GM18907 (cell line): ENCODE results near the gene RRP9.
"Not testable (repeated sequence)": the region's sequence is repeated elsewhere in the genome, so short reads cannot be mapped to it uniquely, and the experiment has no call there.

Experiments used
- ATAC-seq: cut with Tn5 transposase; IDR thresholded peaks from one replicate; pipeline ENCODE4 v1.9.1; 2021; ENCODE audit warnings: mild to moderate bottlenecking, moderate library complexity; ENCODE audit not compliant: unreplicated experiment

RRP9 gene

GRCh38 chr3:51941798-51942602 lies at the start of gene RRP9, which contains the start of gene PARP3:
Gene RRP9 (minus strand): TSS chr3:51941904. CDS start chr3:51941867, 37 bp downstream.
Gene PARP3 (plus strand): TSS chr3:51942363. CDS start chr3:51943356, 993 bp downstream.
- ATAC-seq, result peak; percentile 87

GRCh38 chr3:51990501-51990971 lies 48.8 kb upstream of the RRP9 start:
- not testable (repeated sequence) for ATAC-seq

DNA sequence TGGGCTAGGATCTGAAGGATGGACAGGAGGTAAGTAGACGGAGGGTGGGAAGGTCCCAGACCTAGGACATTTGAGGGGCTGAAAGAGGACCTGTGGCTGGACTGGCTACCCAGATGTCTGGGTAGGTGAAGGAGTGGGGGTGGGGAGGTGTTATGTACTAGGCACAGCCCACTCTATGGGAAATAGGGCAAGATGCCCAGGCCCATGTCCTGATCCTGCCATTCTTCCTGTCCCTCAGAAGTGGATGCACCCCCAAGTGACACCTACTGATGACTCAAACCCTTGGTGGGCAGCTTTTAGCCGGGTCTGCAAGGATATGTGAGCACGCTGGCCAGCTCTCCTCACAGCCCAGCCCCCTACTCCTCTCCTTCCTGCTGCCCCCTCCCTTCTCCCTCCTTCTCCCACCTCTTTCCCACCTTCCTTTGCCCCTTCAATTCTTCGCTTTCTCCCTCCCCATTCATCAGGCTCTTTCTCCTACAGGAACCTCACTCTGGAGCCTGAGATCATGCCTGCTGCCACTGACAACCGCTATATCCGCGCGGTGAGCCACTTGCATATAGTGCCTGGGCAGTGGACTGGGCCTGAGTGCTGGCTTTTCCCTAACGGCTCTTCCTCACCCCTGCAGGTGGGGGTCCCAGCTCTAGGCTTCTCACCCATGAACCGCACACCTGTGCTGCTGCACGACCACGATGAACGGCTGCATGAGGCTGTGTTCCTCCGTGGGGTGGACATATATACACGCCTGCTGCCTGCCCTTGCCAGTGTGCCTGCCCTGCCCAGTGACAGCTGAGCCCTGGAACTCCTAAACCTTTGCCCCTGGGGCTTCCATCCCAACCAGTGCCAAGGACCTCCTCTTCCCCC lies 46.8 kb upstream of the RRP9 start:
- no peak for ATAC-seq

GRCh38 chr3:51987568-51987967 lies 45.9 kb upstream of the RRP9 start:
- no peak for ATAC-seq

GRCh38 chr3:51986010-51986947 lies 44.6 kb upstream of the RRP9 start:
- ATAC-seq, result no peak

DNA sequence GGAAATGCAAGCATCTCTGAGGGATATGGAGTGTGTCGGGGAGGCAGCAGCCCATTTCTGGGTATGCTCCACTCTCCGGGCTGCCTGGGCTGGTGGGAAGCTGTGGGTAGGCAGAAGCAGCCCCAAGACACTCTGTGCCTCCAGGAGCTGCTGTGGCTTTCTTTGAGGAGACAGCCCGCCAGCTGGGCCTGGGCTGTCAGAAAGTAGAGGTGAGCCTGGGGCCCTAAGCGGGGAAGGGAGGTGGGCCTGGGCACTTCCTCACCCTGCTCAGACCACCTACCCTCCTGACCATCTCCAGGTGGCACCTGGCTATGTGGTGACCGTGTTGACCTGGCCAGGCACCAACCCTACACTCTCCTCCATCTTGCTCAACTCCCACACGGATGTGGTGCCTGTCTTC lies 43.4 kb upstream of the RRP9 start:
- no peak for ATAC-seq

GRCh38 chr3:51984269-51984647 lies 42.6 kb upstream of the RRP9 start:
- no peak for ATAC-seq

DNA sequence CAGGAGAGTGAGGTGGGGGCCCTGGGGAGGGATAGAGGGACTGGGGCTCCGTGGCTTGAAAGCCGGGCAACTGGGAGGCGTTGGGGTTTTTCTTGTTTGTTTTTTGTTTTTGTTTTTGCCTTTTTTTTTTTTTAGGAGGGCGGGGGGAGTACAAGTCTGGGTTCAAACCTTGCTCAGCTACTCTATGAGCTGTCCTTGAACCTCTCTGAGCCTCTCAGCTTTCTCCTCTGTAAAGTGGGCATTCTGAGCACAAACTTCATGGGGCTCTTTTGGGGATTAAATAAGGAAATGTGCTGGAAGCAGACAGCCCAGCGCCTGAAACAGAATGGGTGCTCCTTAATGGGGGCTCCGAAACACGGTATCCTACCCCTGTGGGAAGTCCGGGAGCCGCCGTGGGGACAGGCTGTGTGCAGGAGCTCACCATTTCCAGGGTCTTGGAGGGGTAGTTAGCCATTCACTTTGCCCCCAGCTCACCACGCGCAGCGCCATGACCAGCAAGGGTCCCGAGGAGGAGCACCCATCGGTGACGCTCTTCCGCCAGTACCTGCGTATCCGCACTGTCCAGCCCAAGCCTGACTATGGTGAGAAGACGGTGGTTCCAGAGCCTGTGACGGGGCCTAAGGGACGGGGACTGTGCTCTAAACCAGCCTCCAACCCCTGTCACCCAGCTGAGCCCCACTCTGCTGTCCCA lies 42.0 kb upstream of the RRP9 start:
- no peak for ATAC-seq

DNA sequence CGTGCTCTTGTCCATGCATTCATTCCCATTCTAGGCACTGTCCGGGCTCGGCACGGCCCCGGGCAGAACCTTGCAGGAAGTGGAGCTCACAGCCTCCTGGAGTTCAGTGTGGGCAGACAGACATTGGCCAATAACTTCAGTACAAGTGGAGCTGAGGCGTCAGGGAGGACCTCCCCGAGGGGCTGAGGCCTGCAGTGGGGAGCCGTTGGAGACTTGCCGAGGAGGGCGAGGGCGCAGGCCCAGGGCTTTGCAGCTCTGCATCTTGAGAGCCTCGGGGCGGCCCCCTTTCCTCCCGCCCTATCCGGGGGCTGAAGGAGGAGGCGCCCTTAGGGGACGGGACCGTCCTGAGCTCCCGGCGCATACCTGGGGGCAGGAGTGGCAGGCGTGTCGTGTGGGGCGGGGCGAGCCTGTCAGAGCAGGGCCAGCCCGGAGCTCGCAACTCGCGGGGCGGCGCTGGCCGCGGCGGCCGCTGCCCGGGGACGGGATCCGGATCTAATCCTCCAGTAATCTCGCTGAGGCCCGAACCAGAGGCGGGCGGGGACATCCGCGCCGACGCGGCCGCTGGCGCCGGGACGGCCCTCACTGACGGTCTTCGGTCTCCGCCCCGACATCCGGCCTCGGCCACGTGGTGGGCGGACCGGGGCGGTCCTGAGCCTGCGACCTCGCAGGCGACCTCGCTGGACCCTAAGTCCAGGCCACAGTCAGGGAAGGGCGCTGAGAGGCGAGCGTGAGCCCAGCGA lies 41.3 kb upstream of the RRP9 start, which contains the start of gene ACY1:
Gene ACY1 (plus strand): TSS at position 698 of the 740 bp plus-strand sequence. CDS start 530 bp downstream, outside the sequence.
- peak; percentile 74 for ATAC-seq

- peak; percentile 55 for ATAC-seq
Observed at GRCh38 chr3:51982352-51982837, 40.7 kb upstream of the RRP9 start.

GRCh38 chr3:51980253-51980652 lies 38.5 kb upstream of the RRP9 start:
- no peak for ATAC-seq

- ATAC-seq, result no peak
Observed at GRCh38 chr3:51978143-51978502, 36.4 kb upstream of the RRP9 start.

- no peak for ATAC-seq
Observed at GRCh38 chr3:51977446-51978142, 35.9 kb upstream of the RRP9 start.

DNA sequence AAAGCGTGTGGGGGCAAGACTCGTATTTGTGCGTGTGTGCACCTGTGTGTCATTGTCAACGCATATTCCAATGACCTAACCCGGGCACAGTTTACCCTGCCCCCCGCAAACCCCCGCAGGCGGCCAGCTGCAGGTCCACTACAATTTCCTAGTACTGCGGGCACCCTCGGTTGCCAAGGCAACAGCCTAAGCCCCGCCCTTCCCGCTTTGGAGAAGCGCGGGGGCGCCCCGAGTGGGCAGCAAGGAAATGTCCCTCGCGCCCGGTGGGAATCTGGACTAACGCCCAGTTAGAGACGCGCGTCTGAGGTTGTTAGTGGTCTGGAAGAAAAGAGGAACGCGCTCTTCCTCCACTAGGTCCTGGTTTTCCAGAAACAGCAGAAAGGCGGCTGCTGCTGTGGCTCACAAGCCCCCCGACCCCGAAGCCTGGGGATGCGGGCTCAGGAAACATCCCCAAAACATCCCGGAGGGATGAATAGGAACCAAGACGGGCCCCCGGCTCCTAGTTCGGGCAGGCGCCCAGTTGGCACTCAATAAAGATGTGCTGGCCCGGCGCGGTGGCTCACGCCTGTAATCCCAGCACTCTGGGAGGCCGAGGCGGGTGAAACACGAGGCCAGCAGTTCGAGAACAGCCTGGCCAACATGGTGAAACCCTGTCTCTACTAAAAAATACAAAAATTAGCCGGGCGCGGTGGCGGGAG lies 34.3 kb upstream of the RRP9 start:
- no peak for ATAC-seq

- ATAC-seq, result peak; percentile 54
Observed at GRCh38 chr3:51974963-51975851, 33.5 kb upstream of the RRP9 start, which contains the start of gene ABHD14A. Gene ABHD14A (plus strand): TSS chr3:51975064. CDS start chr3:51975136, 72 bp downstream.

GRCh38 chr3:51974277-51974962 lies 32.7 kb upstream of the RRP9 start:
- peak; percentile 10 for ATAC-seq
